H54 (cell line): ENCODE results near the gene CHL1.

ENCODE experiments used
- DNase-seq: peaks from one replicate; pipeline ENCODE4 v3.0.0; 2011; ENCODE audit warnings: low spot score, mixed read lengths; ENCODE audit not compliant: insufficient read length
- FAIRE-seq: peaks from 3 replicates; lab custom pipeline; 2011; peaks lifted over from hg19 to GRCh38; lab: Jason Lieb, UNC
- POLR2A ChIP-seq: IDR thresholded peaks from 2 replicates; pipeline ENCODE4 v1.6.1; 2011; ENCODE audit warnings: low read depth, mild to moderate bottlenecking, low read length

Gene CHL1, protein sequence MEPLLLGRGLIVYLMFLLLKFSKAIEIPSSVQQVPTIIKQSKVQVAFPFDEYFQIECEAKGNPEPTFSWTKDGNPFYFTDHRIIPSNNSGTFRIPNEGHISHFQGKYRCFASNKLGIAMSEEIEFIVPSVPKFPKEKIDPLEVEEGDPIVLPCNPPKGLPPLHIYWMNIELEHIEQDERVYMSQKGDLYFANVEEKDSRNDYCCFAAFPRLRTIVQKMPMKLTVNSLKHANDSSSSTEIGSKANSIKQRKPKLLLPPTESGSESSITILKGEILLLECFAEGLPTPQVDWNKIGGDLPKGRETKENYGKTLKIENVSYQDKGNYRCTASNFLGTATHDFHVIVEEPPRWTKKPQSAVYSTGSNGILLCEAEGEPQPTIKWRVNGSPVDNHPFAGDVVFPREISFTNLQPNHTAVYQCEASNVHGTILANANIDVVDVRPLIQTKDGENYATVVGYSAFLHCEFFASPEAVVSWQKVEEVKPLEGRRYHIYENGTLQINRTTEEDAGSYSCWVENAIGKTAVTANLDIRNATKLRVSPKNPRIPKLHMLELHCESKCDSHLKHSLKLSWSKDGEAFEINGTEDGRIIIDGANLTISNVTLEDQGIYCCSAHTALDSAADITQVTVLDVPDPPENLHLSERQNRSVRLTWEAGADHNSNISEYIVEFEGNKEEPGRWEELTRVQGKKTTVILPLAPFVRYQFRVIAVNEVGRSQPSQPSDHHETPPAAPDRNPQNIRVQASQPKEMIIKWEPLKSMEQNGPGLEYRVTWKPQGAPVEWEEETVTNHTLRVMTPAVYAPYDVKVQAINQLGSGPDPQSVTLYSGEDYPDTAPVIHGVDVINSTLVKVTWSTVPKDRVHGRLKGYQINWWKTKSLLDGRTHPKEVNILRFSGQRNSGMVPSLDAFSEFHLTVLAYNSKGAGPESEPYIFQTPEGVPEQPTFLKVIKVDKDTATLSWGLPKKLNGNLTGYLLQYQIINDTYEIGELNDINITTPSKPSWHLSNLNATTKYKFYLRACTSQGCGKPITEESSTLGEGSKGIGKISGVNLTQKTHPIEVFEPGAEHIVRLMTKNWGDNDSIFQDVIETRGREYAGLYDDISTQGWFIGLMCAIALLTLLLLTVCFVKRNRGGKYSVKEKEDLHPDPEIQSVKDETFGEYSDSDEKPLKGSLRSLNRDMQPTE (N-terminal part only)

GRCh38 chr3:196311-197148 lies at the start of gene CHL1:
CHL1 (plus strand) TSS chr3:196763; CDS start chr3:319777, 123,014 bp downstream.
- TF ChIP-seq POLR2A = no peak
- DNase-seq (no peak), FAIRE-seq (no peak)

DNA sequence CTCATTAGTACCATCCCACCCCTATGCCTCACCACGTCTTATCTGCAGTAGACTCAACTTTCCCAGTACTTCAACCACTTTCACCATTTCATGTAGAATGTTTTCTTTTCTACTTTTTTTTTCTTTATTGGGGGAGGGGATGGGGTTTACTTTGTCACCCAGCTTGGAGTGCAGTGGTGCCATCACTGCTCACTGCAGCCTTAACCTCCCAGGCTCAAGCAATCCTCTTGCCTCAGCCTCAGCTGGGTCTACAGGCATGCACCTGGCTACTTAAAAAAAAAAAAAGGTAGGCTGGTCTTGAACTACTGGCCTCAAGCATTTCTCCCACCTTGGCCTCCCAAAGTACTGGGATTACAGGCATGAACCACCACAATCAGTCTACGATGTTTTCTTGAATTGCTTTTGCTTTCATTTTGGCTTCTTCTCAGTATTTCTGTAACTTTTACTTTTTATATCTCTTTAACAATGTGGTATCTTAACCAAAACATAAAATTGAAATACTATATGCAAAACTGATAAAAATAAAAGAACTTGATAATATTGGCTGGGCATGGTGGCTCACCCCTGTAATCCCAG lies 44.9 kb upstream of the CHL1 start:
- FAIRE-seq (no peak), DNase-seq (no peak)
- no peak for TF ChIP-seq POLR2A

DNA sequence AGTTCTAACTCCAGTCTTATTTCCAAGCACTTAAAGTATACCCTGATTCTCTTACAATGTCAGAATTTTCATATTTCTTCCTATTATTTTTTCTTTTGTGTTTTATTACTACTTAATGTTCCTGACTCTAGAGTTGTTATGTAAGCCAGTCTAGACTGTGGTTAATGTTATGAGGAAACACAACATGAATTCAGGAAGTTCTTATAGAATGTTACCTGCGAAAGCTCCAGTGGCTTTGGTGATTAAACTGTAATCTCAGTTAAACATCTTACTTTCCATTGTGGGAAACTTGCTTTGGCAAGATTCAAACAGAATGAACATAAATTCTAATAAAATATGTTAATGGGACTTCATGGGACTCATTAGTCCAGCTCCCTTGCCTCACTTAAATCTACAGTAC lies 36.6 kb upstream of the CHL1 start:
- FAIRE-seq (no peak), DNase-seq (no peak)
- no peak for TF ChIP-seq POLR2A

- FAIRE-seq (no peak), DNase-seq (no peak)
- TF ChIP-seq POLR2A = no peak
These were observed 30.5 kb upstream of the CHL1 start for GRCh38 chr3:166071-166470.

DNA sequence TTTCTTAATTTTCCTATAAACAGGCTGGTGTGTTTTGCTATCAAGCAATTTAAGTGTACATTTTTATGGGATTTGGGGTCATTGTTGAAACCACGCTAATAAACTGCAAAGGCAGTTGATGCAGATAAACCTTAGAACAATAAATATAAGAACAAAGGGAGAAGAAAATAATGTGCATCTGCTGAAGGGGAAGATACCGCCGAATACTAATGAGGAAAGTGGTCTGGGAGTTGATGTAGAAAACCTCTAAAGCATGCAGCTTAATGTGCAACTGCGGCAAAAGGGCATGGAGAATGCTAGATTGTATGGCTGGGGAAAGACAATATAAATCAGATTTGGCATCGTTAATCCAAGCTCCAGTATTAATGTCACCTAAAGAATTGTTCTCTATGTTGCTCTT lies 29.8 kb upstream of the CHL1 start:
- no peak for TF ChIP-seq POLR2A
- FAIRE-seq = no peak
- DNase-seq = no peak

GRCh38 chr3:173886-174285 lies 22.7 kb upstream of the CHL1 start:
- DNase-seq (no peak), FAIRE-seq (no peak)
- no peak for TF ChIP-seq POLR2A

GRCh38 chr3:184976-185375 lies 11.6 kb upstream of the CHL1 start:
- TF ChIP-seq POLR2A = no peak
- FAIRE-seq (no peak), DNase-seq (no peak)

- FAIRE-seq (no peak), DNase-seq (no peak)
- TF ChIP-seq POLR2A = no peak
These were observed 4.2 kb upstream of the CHL1 start for GRCh38 chr3:192215-192929.

DNA sequence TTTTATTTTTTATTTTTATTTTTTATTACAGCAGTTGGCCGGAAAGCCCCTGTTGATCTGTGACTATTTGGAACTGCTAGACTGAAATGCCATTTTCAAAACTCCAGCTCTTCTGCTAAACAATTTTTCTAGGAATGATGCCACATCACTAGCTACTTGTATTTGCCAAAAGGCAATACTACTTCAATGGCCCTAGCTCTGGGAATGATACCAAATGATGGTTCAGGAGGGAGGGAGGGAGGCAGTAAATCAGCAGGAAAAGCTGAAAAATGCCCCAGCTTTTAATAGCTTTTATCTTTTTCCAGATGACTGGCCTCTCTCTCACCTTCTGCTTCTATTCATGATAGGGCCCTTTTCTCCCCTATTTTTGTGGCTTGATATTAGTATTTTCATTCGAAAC lies 2.6 kb upstream of the CHL1 start:
- TF ChIP-seq POLR2A = no peak
- FAIRE-seq (no peak), DNase-seq (no peak)

GRCh38 chr3:194421-194820 lies 2.1 kb upstream of the CHL1 start:
- no peak for FAIRE-seq
- no peak for DNase-seq
- no peak for TF ChIP-seq POLR2A

GRCh38 chr3:195666-196065 lies 897 bp upstream of the CHL1 start:
- DNase-seq (no peak), FAIRE-seq (no peak)
- no peak for TF ChIP-seq POLR2A

GRCh38 chr3:197149-197827 lies 725 bp downstream of the CHL1 start:
- no peak for FAIRE-seq
- no peak for DNase-seq
- TF ChIP-seq POLR2A = no peak
